NCI-H1930 (cell line): ENCODE measurements around the gene PIP4K2A.

Experiments used
- DNase-seq, 2 experiments: peaks; one replicate each; lab custom pipeline; 2025; lab: John Stamatoyannopoulos, UW

PIP4K2A gene

GRCh38 chr10:22620140-22620857, 94.1 kb downstream of the PIP4K2A start:
- DNase-seq, result no peak

GRCh38 chr10:22619101-22619500, 95.3 kb downstream of the PIP4K2A start:
- no peak for DNase-seq

- no peak for DNase-seq
Observed at GRCh38 chr10:22618078-22618785, 96.1 kb downstream of the PIP4K2A start.

- no peak for DNase-seq
Observed at GRCh38 chr10:22617516-22617915, 96.9 kb downstream of the PIP4K2A start.

- DNase-seq, result no peak
Observed at GRCh38 chr10:22617051-22617450, 97.3 kb downstream of the PIP4K2A start.

GRCh38 chr10:22615819-22616499, 98.4 kb downstream of the PIP4K2A start:
- no peak for DNase-seq

GRCh38 chr10:22615101-22615500, 99.3 kb downstream of the PIP4K2A start:
- DNase-seq, result no peak

- no peak for DNase-seq
Observed at GRCh38 chr10:22613011-22613410, 101.4 kb downstream of the PIP4K2A start.

- DNase-seq, result no peak
Observed at GRCh38 chr10:22612318-22612717, 102.1 kb downstream of the PIP4K2A start.

- DNase-seq, result no peak
Observed at GRCh38 chr10:22611425-22612115, 102.8 kb downstream of the PIP4K2A start.

GRCh38 chr10:22610610-22611009, 103.8 kb downstream of the PIP4K2A start:
- DNase-seq, result no peak

GRCh38 chr10:22609719-22610465, 104.5 kb downstream of the PIP4K2A start:
- DNase-seq, result no peak

GRCh38 chr10:22609251-22609650, 105.1 kb downstream of the PIP4K2A start:
- DNase-seq, result no peak

GRCh38 chr10:22607261-22607660, 107.1 kb downstream of the PIP4K2A start:
- no peak for DNase-seq

- no peak for DNase-seq
Observed at GRCh38 chr10:22606164-22606614, 108.2 kb downstream of the PIP4K2A start.

GRCh38 chr10:22605168-22605567, 109.2 kb downstream of the PIP4K2A start:
- no peak for DNase-seq

- no peak for DNase-seq
Observed at GRCh38 chr10:22604344-22605126, 109.8 kb downstream of the PIP4K2A start.

- DNase-seq, result no peak
Observed at GRCh38 chr10:22603581-22603980, 110.8 kb downstream of the PIP4K2A start.

GRCh38 chr10:22601618-22602017, 112.8 kb downstream of the PIP4K2A start:
- no peak for DNase-seq

GRCh38 chr10:22599636-22600228, 114.6 kb downstream of the PIP4K2A start:
- DNase-seq, result no peak
